ENCODE results near the gene CDH23.

Gene CDH23

DNA sequence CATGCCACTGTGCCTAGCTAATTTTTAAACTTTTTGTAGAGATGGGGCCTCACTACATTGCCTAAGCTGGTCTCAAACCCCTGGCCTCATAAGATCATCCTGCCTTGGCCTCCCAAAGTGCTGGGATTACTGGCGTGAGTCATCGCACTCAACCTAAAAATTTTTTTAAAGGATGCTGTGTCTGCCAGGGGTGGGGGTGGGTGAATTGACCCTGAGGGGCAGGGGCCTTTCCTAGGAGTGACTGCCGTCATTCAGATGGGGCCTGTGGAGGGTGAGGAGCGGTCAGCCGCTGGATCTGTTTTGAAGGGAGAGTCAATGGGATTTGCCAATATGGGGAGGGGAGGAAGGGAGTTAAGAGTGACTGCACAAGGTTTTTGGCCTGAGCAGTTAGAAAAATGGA, 233.4 kb downstream of the CDH23 start:
- FAIRE-seq: no peak

GRCh38 chr10:71631007-71631861, 234.5 kb downstream of the CDH23 start:
- FAIRE-seq: no peak

GRCh38 chr10:71632200-71632820, 235.6 kb downstream of the CDH23 start:
- FAIRE-seq: no peak

DNA sequence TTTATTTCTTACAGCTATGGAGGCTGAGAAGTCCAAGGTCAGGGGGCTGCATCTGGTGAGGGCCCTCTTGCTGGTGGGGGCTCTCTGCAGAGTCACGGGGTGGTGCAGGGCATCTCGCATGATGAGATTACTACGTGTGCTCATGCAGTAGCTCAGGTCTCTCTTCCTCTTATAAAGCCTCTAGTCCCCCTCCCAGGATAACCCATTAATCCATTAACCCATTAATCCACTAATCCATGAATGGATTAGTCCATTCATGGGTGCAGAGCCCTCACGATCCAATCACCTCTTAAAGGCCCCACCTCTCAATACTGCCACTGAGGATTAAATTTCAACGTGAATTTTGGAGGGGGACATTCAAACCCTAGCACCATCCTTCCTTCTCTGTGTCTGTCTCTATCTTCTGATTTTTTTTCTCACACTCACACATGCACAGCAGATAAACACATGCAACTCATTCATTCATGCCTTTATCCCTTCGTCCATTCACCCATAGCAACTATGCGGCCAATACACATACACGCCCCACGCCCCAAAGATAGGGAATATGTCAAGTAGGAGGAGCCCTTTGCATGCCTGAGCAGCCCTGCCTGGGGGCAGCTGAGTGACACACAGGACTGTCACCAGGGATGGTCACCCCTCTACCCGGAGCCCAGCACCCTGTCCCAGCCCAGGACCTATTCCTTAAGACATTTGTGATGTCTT, 236.3 kb downstream of the CDH23 start:
- no peak for FAIRE-seq

GRCh38 chr10:71633920-71634319, 237.2 kb downstream of the CDH23 start:
- no peak for FAIRE-seq

- no peak for FAIRE-seq
Measured at GRCh38 chr10:71634531-71635164, 237.9 kb downstream of the CDH23 start.

GRCh38 chr10:71635251-71635866, 238.6 kb downstream of the CDH23 start:
- no peak for FAIRE-seq

GRCh38 chr10:71635867-71636266, 239.1 kb downstream of the CDH23 start:
- no peak for FAIRE-seq

DNA sequence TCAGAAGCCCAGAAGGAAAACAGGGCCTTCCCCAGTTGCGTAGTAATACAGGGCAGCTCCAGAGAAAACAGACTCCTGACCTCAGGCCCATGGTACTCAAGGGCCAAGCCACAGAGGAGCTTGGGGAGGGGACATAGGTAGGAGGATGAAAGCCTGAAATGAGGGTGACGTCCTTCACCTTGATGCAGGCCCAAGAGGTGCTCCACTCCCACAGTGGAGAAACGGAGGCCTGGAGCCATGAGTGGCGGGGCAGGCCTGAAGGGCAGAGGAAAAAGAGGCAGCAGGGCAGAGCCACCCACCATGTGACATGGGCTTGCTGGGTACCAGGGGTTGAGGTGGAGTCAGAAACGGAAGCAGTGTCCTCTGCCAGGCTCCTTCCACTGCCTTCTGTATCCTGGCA, 239.9 kb downstream of the CDH23 start:
- no peak for FAIRE-seq

GRCh38 chr10:71637305-71637704, 240.6 kb downstream of the CDH23 start:
- no peak for FAIRE-seq

DNA sequence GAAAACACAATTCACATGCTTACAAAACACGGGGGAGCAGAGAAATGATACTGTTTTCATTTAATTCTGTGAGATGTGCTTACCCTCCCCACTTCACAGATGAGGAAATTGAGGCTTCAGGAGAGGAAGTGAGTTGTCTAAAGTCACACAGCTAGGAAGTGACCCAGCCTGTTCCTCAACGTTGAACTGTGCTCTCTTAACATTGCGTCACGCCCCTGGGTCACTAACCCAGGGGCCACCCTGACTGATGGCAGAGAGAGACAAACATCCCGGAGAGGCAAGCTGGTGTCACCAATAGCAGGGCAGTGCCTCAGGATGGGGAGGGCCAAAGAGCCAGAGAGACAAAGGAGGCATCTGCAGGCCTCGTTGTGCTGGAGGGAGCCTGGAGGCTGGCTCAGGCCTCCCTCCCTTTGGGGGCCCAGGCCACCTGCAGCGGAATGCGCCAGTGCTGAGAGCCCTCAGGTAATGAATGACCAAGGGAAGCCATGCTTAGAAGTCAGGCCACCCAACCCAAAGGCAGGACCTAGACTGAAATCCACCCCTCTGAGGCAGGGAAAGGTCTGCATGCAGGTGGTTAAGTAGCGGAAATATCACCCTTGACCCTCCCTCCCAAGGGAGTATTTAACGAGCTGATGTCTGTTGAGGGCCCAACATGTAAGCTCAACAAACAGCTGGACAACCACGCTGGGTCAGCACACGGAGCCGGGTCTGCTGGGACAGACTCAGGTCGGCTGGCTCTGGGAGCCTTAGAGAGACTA, 241.5 kb downstream of the CDH23 start:
- no peak for FAIRE-seq

GRCh38 chr10:71638822-71639719, 242.4 kb downstream of the CDH23 start:
- FAIRE-seq: no peak

- no peak for FAIRE-seq
Measured at GRCh38 chr10:71640607-71641006, 243.9 kb downstream of the CDH23 start.

- FAIRE-seq: no peak
Measured at GRCh38 chr10:71641449-71641848, 244.7 kb downstream of the CDH23 start.

- no peak for FAIRE-seq
Measured at GRCh38 chr10:71641986-71642385, 245.3 kb downstream of the CDH23 start.

DNA sequence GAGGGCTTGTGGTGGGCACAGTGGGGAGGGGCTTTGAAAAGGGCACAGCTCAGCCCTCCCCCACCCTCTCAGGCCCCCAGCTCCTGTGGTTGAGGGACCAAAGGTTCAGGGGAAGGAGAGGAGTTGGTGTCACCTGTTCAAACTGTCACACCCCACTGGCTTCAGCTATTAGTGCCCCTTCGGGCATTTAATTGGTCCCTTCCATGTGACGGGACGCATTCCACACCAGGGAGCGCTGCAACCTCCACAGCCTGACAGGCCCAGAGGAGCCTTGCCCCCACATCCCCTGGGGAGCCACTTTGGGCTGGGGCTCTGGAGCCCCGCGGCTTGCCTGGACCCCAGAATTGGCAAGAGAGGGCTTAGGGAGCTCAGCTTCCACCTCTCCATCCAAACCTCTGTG, 247.2 kb downstream of the CDH23 start:
- no peak for FAIRE-seq

DNA sequence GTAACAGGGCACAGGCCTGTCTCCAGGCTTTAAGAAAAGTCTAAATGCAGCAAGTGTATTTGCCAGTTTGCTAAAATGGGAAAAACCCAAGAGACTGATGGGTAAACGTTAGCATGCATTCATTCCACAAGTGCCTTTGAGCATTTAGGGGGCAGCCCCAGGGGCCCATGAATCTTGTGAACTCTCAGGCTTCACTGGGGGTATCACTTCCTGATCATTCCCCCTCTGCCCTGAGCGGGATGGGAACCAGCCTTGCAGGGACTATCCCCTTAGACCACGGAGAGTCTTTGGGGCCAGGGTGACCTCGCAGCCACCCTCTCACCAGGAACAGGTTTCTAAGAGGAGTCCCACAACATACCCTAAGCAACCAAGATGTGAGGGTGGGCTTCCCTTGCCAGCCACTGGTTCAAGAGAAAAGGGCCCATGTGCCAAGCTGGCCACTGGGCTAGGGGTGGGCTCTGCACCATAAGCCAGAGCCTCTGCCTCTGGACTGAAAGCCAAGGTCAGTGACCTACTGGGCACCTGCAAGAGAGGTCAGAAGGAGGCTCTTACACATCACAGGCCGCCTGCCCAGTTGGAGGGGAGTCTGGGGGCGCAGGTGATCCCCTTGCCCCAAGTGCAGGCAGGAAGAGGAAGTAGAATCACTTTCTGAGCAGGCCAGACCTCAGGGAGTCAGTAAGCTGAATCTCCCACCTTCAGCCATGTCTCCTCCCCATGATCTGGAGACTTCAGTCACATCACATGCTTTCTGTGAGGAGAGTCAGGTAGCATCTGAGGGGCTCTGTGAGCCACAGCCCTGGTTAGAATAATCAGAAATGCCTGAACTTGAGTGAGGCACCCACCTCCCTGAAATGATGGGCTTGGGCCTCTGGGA, 247.8 kb downstream of the CDH23 start:
- no peak for FAIRE-seq

GRCh38 chr10:71645185-71645584, 248.5 kb downstream of the CDH23 start:
- no peak for FAIRE-seq

DNA sequence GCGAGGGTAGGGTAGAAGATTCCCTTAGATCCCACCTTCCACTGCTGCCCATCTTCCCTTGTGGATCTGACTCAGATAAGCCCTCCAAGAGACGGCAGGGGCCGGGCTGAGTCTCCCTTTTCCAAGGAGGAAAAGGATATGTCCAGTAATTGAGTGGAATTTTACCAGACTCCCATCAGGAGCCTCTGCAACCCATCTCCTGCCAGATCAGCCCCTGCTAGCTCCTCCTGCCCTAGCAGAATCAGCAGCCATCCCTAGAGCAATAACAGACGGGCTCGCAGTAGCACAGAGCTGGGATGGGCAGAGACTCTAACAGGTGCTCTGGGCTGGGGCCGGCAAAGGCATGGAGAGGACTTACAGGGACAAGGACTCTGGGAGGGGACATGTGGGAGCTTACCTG, 249.3 kb downstream of the CDH23 start:
- FAIRE-seq: no peak
